Measurements from ENCODE around the gene CRYBG3. TPM values are rescaled to one million over a fixed set of nuclear protein-coding genes. Genes with fewer than 3 reads are reported as not detected.

CRYBG3 gene
- total RNA-seq, 8 experiments from 2014 or later = 4.7 to 14.3 (median 10.8) TPM

GRCh38 chr3:97942801-97943546 lies 121.2 kb downstream of the CRYBG3 start:
- no peak for ATAC-seq (replicated peaks in 6 of 8)
- WGBS, 10 experiments = 69 to 100% (median 80%) methylated on average over 1 to 4 of the region's 4 CpGs; no CpG with 5 or more reads in 1 of the 10 experiments
- Histone ChIP-seq H3K27ac (no peak overlapping the region), H3K4me3 (no peak overlapping the region), H3K4me1 (replicated peaks in 1 of 2) (no peaks in the 10 kb centered on the region)
- in situ Hi-C loops (cut with MboI; ENCODE audit: low pct_unique_long_range_greater_than_20kb in 2 of 9, low sequenced_read_pairs in 9 of 9, unreplicated experiment in 9 of 9) = no loop called here

- Histone ChIP-seq H3K4me1 (replicated peaks in 1 of 2) (no peaks in the 10 kb centered on the region), H3K4me3 (no peak overlapping the region), H3K27ac (no peak overlapping the region)
- in situ Hi-C loops (cut with MboI; ENCODE audit: low pct_unique_long_range_greater_than_20kb in 2 of 9, low sequenced_read_pairs in 9 of 9, unreplicated experiment in 9 of 9) = no loop called here
- ATAC-seq (replicated peaks in 6 of 8) = no peak
- WGBS, 10 experiments = 50 to 100% (median 96%) methylated on average over 1 to 4 of the region's 5 CpGs; no CpG with 5 or more reads in 2 of the 10 experiments
These were observed 126.7 kb downstream of the CRYBG3 start for GRCh38 chr3:97948351-97949109.

GRCh38 chr3:97949110-97949485 lies 127.3 kb downstream of the CRYBG3 start:
- no peak overlapping the region for H3K4me3 ChIP-seq
- H3K27ac ChIP-seq = no peak overlapping the region
- ATAC-seq (replicated peaks in 6 of 8) = no peak
- H3K4me1 ChIP-seq (replicated peaks in 1 of 2) = no peaks in the 10 kb centered on the region
- 45 to 100% (median 89%) methylated on average over 1 to 2 of the region's 2 CpGs; no CpG with 5 or more reads in 5 of the 10 experiments for WGBS, 10 experiments
- in situ Hi-C loops (cut with MboI; ENCODE audit: low pct_unique_long_range_greater_than_20kb in 2 of 9, low sequenced_read_pairs in 9 of 9, unreplicated experiment in 9 of 9) = no loop called here

- no peak overlapping the region for H3K27ac ChIP-seq
- H3K4me3 ChIP-seq = no peak overlapping the region
- in situ Hi-C loops (cut with MboI; ENCODE audit: low pct_unique_long_range_greater_than_20kb in 2 of 9, low sequenced_read_pairs in 9 of 9, unreplicated experiment in 9 of 9) = no loop called here
- no peaks in the 10 kb centered on the region for H3K4me1 ChIP-seq (replicated peaks in 1 of 2)
- no peak for ATAC-seq (replicated peaks in 6 of 8)
- WGBS, 10 experiments = 20 to 100% (median 74%) methylated on average over 1 to 5 of the region's 5 CpGs; no CpG with 5 or more reads in 2 of the 10 experiments
These were observed 127.9 kb downstream of the CRYBG3 start for GRCh38 chr3:97949743-97950142.

- Histone ChIP-seq H3K4me3 (no peak overlapping the region), H3K4me1 (replicated peaks in 1 of 2) (no peaks in the 10 kb centered on the region), H3K27ac (no peak overlapping the region)
- in situ Hi-C loops (cut with MboI; ENCODE audit: low pct_unique_long_range_greater_than_20kb in 2 of 9, low sequenced_read_pairs in 9 of 9, unreplicated experiment in 9 of 9) = no loop called here
- no peak for ATAC-seq (replicated peaks in 6 of 8)
- 85 to 100% (median 92%) methylated on average over 2 to 3 of the region's 3 CpGs; no CpG with 5 or more reads in 5 of the 10 experiments for WGBS, 10 experiments
These were observed 128.5 kb downstream of the CRYBG3 start for GRCh38 chr3:97950360-97950759.

GRCh38 chr3:97952280-97952679 lies 130.5 kb downstream of the CRYBG3 start:
- ATAC-seq (replicated peaks in 6 of 8) = peak in 1 of 8 experiments; percentile 44
- in situ Hi-C loops (cut with MboI; ENCODE audit: low pct_unique_long_range_greater_than_20kb in 2 of 9, low sequenced_read_pairs in 9 of 9, unreplicated experiment in 9 of 9) = no loop called here
- Histone ChIP-seq H3K4me1 (replicated peaks in 1 of 2) (no peaks in the 10 kb centered on the region), H3K27ac (no peak overlapping the region), H3K4me3 (no peak overlapping the region)
- WGBS, 10 experiments = 72 to 100% (median 87%) methylated on average over 1 to 3 of the region's 3 CpGs; no CpG with 5 or more reads in 1 of the 10 experiments

- no peak overlapping the region for H3K4me3 ChIP-seq
- H3K27ac ChIP-seq = no peak overlapping the region
- peak in 1 of 8 experiments; percentile 27 for ATAC-seq (replicated peaks in 6 of 8)
- H3K4me1 ChIP-seq (replicated peaks in 1 of 2) = no peaks in the 10 kb centered on the region
- WGBS, 10 experiments = 43 to 100% (median 86%) methylated on average over 1 of the region's 1 CpG; no CpG with 5 or more reads in 3 of the 10 experiments
- in situ Hi-C loops (cut with MboI; ENCODE audit: low pct_unique_long_range_greater_than_20kb in 2 of 9, low sequenced_read_pairs in 9 of 9, unreplicated experiment in 9 of 9) = no loop called here
These were observed 131.1 kb downstream of the CRYBG3 start for GRCh38 chr3:97952872-97953271.

- in situ Hi-C loops (cut with MboI; ENCODE audit: low pct_unique_long_range_greater_than_20kb in 2 of 9, low sequenced_read_pairs in 9 of 9, unreplicated experiment in 9 of 9) = no loop called here
- Histone ChIP-seq H3K4me3 (no peak overlapping the region), H3K27ac (no peak overlapping the region), H3K4me1 (replicated peaks in 1 of 2) (no peaks in the 10 kb centered on the region)
- ATAC-seq (replicated peaks in 6 of 8) = peak in 4 of 8 experiments; percentile 20 to 81 (median 36)
- WGBS, 10 experiments = 83 to 100% (median 95%) methylated on average over 1 to 7 of the region's 9 CpGs; no CpG with 5 or more reads in 3 of the 10 experiments
These were observed 132.5 kb downstream of the CRYBG3 start for GRCh38 chr3:97954228-97954827.

- ATAC-seq (replicated peaks in 6 of 8) = no peak
- no peaks in the 10 kb centered on the region for H3K4me1 ChIP-seq (replicated peaks in 1 of 2)
- no peak overlapping the region for H3K4me3 ChIP-seq
- no peak overlapping the region for H3K27ac ChIP-seq
- WGBS, 10 experiments = 80 to 100% (median 100%) methylated on average over 1 to 3 of the region's 3 CpGs; no CpG with 5 or more reads in 4 of the 10 experiments
- in situ Hi-C loops (cut with MboI; ENCODE audit: low pct_unique_long_range_greater_than_20kb in 2 of 9, low sequenced_read_pairs in 9 of 9, unreplicated experiment in 9 of 9) = no loop called here
These were observed 134.2 kb downstream of the CRYBG3 start for GRCh38 chr3:97956051-97956450.

- ATAC-seq (replicated peaks in 6 of 8) = peak in 3 of 8 experiments; percentile 16 to 54 (median 48)
- H3K27ac ChIP-seq = no peak overlapping the region
- no peaks in the 10 kb centered on the region for H3K4me1 ChIP-seq (replicated peaks in 1 of 2)
- in situ Hi-C loops (cut with MboI; ENCODE audit: low pct_unique_long_range_greater_than_20kb in 2 of 9, low sequenced_read_pairs in 9 of 9, unreplicated experiment in 9 of 9) = no loop called here
- WGBS, 10 experiments = 67 to 100% (median 90%) methylated on average over 1 to 8 of the region's 8 CpGs
- no peak overlapping the region for H3K4me3 ChIP-seq
These were observed 136.0 kb downstream of the CRYBG3 start for GRCh38 chr3:97957617-97958311.

GRCh38 chr3:97958396-97958795 lies 136.6 kb downstream of the CRYBG3 start:
- Histone ChIP-seq H3K4me3 (no peak overlapping the region), H3K27ac (no peak overlapping the region), H3K4me1 (replicated peaks in 1 of 2) (no peaks in the 10 kb centered on the region)
- 67 to 100% (median 92%) methylated on average over 1 to 2 of the region's 2 CpGs; no CpG with 5 or more reads in 3 of the 10 experiments for WGBS, 10 experiments
- in situ Hi-C loops (cut with MboI; ENCODE audit: low pct_unique_long_range_greater_than_20kb in 2 of 9, low sequenced_read_pairs in 9 of 9, unreplicated experiment in 9 of 9) = no loop called here
- ATAC-seq (replicated peaks in 6 of 8) = no peak

- in situ Hi-C loops (cut with MboI; ENCODE audit: low pct_unique_long_range_greater_than_20kb in 2 of 9, low sequenced_read_pairs in 9 of 9, unreplicated experiment in 9 of 9) = no loop called here
These were observed 137.0 kb downstream of the CRYBG3 start for GRCh38 chr3:97958796-97959195.

More at GRCh38 chr3:97958796-97959195, 137.0 kb downstream of the CRYBG3 start:
- Histone ChIP-seq H3K27ac (no peak overlapping the region), H3K4me1 (replicated peaks in 1 of 2) (no peaks in the 10 kb centered on the region), H3K4me3 (no peak overlapping the region)
- ATAC-seq (replicated peaks in 6 of 8) = no peak
- WGBS, 10 experiments = 80 to 100% (median 92%) methylated on average over 1 to 7 of the region's 9 CpGs; no CpG with 5 or more reads in 3 of the 10 experiments
